Keratinocyte (primary cell): ENCODE data around the gene USB1.

ENCODE experiments used
- EZH2 ChIP-seq: IDR thresholded peaks from one replicate; pipeline ENCODE4 v1.6.1; 2012; ENCODE audit warnings: inconsistent platforms, mild to moderate bottlenecking, low read length, moderate library complexity
- TF ChIP-seq, protein P1 (sequence below), 3 experiments: IDR thresholded peaks in 1 of 3; conservative IDR thresholded peaks in 1 of 3; optimal IDR thresholded peaks in 1 of 3; 2 replicates in 2 of 3; 3 replicates in 1 of 3; pipeline versions ENCODE3 to v1.5.1; 2011; ENCODE audit warnings: low read length in 3 of 3, mild to moderate bottlenecking in 3 of 3, moderate library complexity in 2 of 3, control low read depth in 1 of 3, inconsistent platforms in 1 of 3; ENCODE audit not compliant: insufficient read depth in 2 of 3; ENCODE audit errors: extremely low read depth in 1 of 3

GRCh38 chr16:57982385-57982784 lies 18.8 kb upstream of the USB1 start:
- TF ChIP-seq, protein P1, sequence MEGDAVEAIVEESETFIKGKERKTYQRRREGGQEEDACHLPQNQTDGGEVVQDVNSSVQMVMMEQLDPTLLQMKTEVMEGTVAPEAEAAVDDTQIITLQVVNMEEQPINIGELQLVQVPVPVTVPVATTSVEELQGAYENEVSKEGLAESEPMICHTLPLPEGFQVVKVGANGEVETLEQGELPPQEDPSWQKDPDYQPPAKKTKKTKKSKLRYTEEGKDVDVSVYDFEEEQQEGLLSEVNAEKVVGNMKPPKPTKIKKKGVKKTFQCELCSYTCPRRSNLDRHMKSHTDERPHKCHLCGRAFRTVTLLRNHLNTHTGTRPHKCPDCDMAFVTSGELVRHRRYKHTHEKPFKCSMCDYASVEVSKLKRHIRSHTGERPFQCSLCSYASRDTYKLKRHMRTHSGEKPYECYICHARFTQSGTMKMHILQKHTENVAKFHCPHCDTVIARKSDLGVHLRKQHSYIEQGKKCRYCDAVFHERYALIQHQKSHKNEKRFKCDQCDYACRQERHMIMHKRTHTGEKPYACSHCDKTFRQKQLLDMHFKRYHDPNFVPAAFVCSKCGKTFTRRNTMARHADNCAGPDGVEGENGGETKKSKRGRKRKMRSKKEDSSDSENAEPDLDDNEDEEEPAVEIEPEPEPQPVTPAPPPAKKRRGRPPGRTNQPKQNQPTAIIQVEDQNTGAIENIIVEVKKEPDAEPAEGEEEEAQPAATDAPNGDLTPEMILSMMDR (optimal IDR thresholded peaks at IDR 0.05 in 1 of 3, IDR thresholded peaks at IDR 0.05 in 1 of 3, conservative IDR thresholded peaks at IDR 0.05 in 1 of 3; ENCODE audit: extremely low read depth in 1 of 3, insufficient read depth in 2 of 3, low read length in 3 of 3) = no peak
- no peak for TF ChIP-seq EZH2
